AG04450 (cell line): ENCODE data around the gene MYO9B. TPM values are rescaled to one million over a fixed set of nuclear protein-coding genes. Genes with fewer than 3 reads are reported as not detected.
A peak's percentile ranks its signal among the peaks of the same experiment; 100 is the strongest.

Source experiments
- CTCF ChIA-PET: fragments of 300-600, 350-600 bp; formaldehyde crosslinking; extraction: SDS; loops from one replicate; lab custom pipeline; 2022; ENCODE audit warnings: antibody characterized with exemption, inconsistent platforms; lab: Charles Lee
- POLR2A ChIA-PET: fragments of 350-600 bp; formaldehyde crosslinking; extraction: SDS; loops from one replicate; lab custom pipeline; 2021; ENCODE audit warnings: antibody characterized with exemption, inconsistent platforms; lab: Yijun Ruan, JAX
- DNase-seq: peaks from one replicate; pipeline ENCODE4 v3.0.0-alpha.2; 2011; ENCODE audit warnings: low read depth, low spot score
- H3K27ac ChIP-seq: one replicate; pipeline ENCODE4 v1.5.1; 2012; ENCODE audit warnings: low read depth, low read length, control low read depth
- H3K27me3 ChIP-seq: one replicate; pipeline ENCODE4 v1.6.0; 2012; ENCODE audit warnings: low read length; ENCODE audit not compliant: control insufficient read depth, insufficient read depth
- H3K4me3 ChIP-seq: 2 replicates; pipeline ENCODE4 v1.5.1; 2011; ENCODE audit warnings: mild to moderate bottlenecking, low read depth, low read length, control low read depth
- H3K9me3 ChIP-seq: 2 replicates; pipeline ENCODE4 v1.5.1; 2012; ENCODE audit warnings: low read length; ENCODE audit not compliant: control insufficient read depth, insufficient read depth
- CTCF ChIP-seq: IDR thresholded peaks from 2 replicates; pipeline ENCODE4 v1.5.1; 2011; ENCODE audit warnings: low read depth, low read length, control low read depth, inconsistent platforms
- polyA plus RNA-seq: library from polyadenylated mRNA; depleted of rRNA; stranded (reverse); fragments of >200 nt; gene quantifications from 2 replicates; pipeline ENCODE4 v1.2.3, GENCODE V29; 2011

Gene MYO9B
- polyA plus RNA-seq, 1 experiment, result 34.5 TPM

GRCh38 chr19:17213334-17213733 lies 137.8 kb downstream of the MYO9B start:
- Histone ChIP-seq H3K4me3 (no peak overlapping the region), H3K9me3 (no peaks in the 10 kb centered on the region; the same call in 1 of the 2 replicates), H3K27ac (no peak overlapping the region), H3K27me3 (no peaks in the 10 kb centered on the region)
- TF ChIP-seq CTCF, result no peak
- POLR2A ChIA-PET, result no interaction called here
- DNase-seq, result no peak
- CTCF ChIA-PET, result interaction anchor here (0.6 kb wide), 1 partner anchor 441 kb away, joined by 3 read pairs; no protein-coding TSS in a partner anchor

GRCh38 chr19:17214508-17215126 lies 139.0 kb downstream of the MYO9B start:
- ChIA-PET POLR2A (interaction anchor here (0.5 to 2.6 kb wide), 9 partner anchors 9 to 171 kb away, joined by 3 to 10 read pairs (median 3); partner anchors contain the start of gene OCEL1), CTCF (interaction anchor here (0.7 to 1.3 kb wide), 4 partner anchors 10 to 147 kb away, joined by 3 read pairs; no protein-coding TSS in a partner anchor)
- H3K9me3 ChIP-seq, result no peaks in the 10 kb centered on the region; the same call in 1 of the 2 replicates
- no peaks in the 10 kb centered on the region for H3K27me3 ChIP-seq
- peak overlapping the region; percentile 93 for H3K27ac ChIP-seq
- H3K4me3 ChIP-seq, result peak overlapping the region; percentile 79
- DNase-seq, result no peak
- no peak for TF ChIP-seq CTCF

GRCh38 chr19:17215127-17215971 lies 139.8 kb downstream of the MYO9B start, which contains the start of gene USE1:
TSS of gene USE1 (plus strand) at chr19:17215357. CDS start at chr19:17215406, 49 bp downstream.
- ChIA-PET POLR2A (interaction anchor here (0.5 to 2.6 kb wide), 17 partner anchors 8 to 1825 kb away, joined by 3 to 10 read pairs (median 3); partner anchors contain the start of genes MYO9B and OCEL1), CTCF (interaction anchor here (1.0 to 1.3 kb wide), 3 partner anchors 11 to 147 kb away, joined by 3 read pairs; no protein-coding TSS in a partner anchor)
- DNase-seq, result peak; percentile 74
- H3K27ac ChIP-seq, result peak within 1 kb of the TSS; percentile 93
- no peaks in the 10 kb centered on the region for H3K27me3 ChIP-seq
- TF ChIP-seq CTCF, result no peak
- H3K4me3 ChIP-seq, result peak within 1 kb of the TSS; percentile 79
- no peaks in the 10 kb centered on the region; the same call in 1 of the 2 replicates for H3K9me3 ChIP-seq

GRCh38 chr19:17216058-17216670 lies 140.6 kb downstream of the MYO9B start:
- H3K4me3 ChIP-seq, result peak overlapping the region; percentile 79
- no peak for TF ChIP-seq CTCF
- H3K9me3 ChIP-seq, result no peaks in the 10 kb centered on the region; the same call in 1 of the 2 replicates
- H3K27ac ChIP-seq, result no peak overlapping the region
- ChIA-PET POLR2A (interaction anchor here (0.5 to 2.6 kb wide), 10 partner anchors 8 to 1824 kb away, joined by 3 to 10 read pairs (median 3); partner anchors contain the start of genes MYO9B and OCEL1), CTCF (no interaction called here)
- H3K27me3 ChIP-seq, result no peaks in the 10 kb centered on the region
- DNase-seq, result no peak
